IMR-90 (cell line): Measurements from ENCODE around the gene MPP2. TPM values are rescaled to one million over a fixed set of nuclear protein-coding genes. Genes with fewer than 3 reads are reported as not detected.

Source experiments
- ATAC-seq: fragments of 200-7000 bp; cut with Tn5 transposase; 2 replicates; pipeline ENCODE4 v1.9.1; 2020; ENCODE audit warnings: low read depth, mild to moderate bottlenecking, moderate library complexity
- BruUV-seq: library from RNA; stranded (reverse); fragments of 400-500 nt; replicated peaks from 2 replicates; lab custom pipeline; 2021; lab: Mats Ljungman, UMichigan
- CTCF ChIA-PET: fragments of 300-600 bp; formaldehyde crosslinking; extraction: SDS; loops from one replicate; lab custom pipeline; 2021; ENCODE audit warnings: antibody characterized with exemption; lab: Yijun Ruan, JAX
- POLR2A ChIA-PET: fragments of 300-600 bp; sonication (Branson Sonifier 250); formaldehyde crosslinking; loops from one replicate; lab custom pipeline; 2022; ENCODE audit warnings: antibody characterized with exemption; ENCODE audit not compliant: unreplicated experiment; lab: Charles Lee
- DNase-seq: peaks from one replicate; pipeline ENCODE4 v3.0.0; 2013
- H2AFZ ChIP-seq: replicated peaks from 2 replicates; pipeline ENCODE3; 2013; ENCODE audit warnings: low read length, mild to moderate bottlenecking; ENCODE audit not compliant: poor library complexity
- H2AK5ac ChIP-seq: 2 replicates; pipeline ENCODE4 v1.6.1; 2013; ENCODE audit warnings: low read depth, low read length, inconsistent platforms
- H2AK9ac ChIP-seq: replicated peaks from 2 replicates; pipeline ENCODE3; 2013; ENCODE audit warnings: mild to moderate bottlenecking, low read depth, low read length, moderate library complexity; ENCODE audit not compliant: poor library complexity
- H2BK120ac ChIP-seq: 2 replicates; pipeline ENCODE4 v1.6.1; 2013; ENCODE audit warnings: low read depth, low read length, inconsistent platforms
- H2BK15ac ChIP-seq: 3 replicates; pipeline ENCODE4 v1.6.1; 2013; ENCODE audit warnings: low read depth, low read length, inconsistent platforms
- H2BK20ac ChIP-seq: 2 replicates; pipeline ENCODE4 v1.6.1; 2013; ENCODE audit warnings: low read depth, mild to moderate bottlenecking, inconsistent platforms, low read length, moderate library complexity
- H2BK5ac ChIP-seq: 2 replicates; pipeline ENCODE4 v1.6.1; 2013; ENCODE audit warnings: mild to moderate bottlenecking, low read depth, low read length, inconsistent platforms; ENCODE audit not compliant: poor library complexity, severe bottlenecking
- H3K14ac ChIP-seq: replicated peaks from 2 replicates; pipeline ENCODE4 v1.6.1; 2013; ENCODE audit warnings: low read depth, low read length, inconsistent platforms
- H3K18ac ChIP-seq: 2 replicates; pipeline ENCODE4 v1.6.1; 2013; ENCODE audit warnings: low read depth, low read length, control low read depth
- H3K23ac ChIP-seq: 2 replicates; pipeline ENCODE4 v1.6.1; 2013; ENCODE audit warnings: low read depth, low read length, inconsistent platforms
- H3K27ac ChIP-seq: 2 replicates; pipeline ENCODE4 v1.5.1; 2013; ENCODE audit warnings: mild to moderate bottlenecking, control low read depth, low read length; ENCODE audit not compliant: insufficient read depth
- H3K27me3 ChIP-seq: 2 replicates; pipeline ENCODE4 v1.6.1; 2013; ENCODE audit warnings: low read length; ENCODE audit not compliant: control insufficient read depth, insufficient read depth
- H3K36me3 ChIP-seq: 2 replicates; pipeline ENCODE4 v1.6.1; 2013; ENCODE audit warnings: low read length, mixed read lengths; ENCODE audit not compliant: control insufficient read depth, insufficient read depth
- H3K4ac ChIP-seq: 2 replicates; pipeline ENCODE4 v1.6.1; 2013; ENCODE audit warnings: low read depth, low read length, inconsistent platforms
- H3K4me1 ChIP-seq: 2 replicates; pipeline ENCODE4 v1.6.1; 2013; ENCODE audit warnings: low read length, mixed read lengths; ENCODE audit not compliant: control insufficient read depth, insufficient read depth
- H3K4me2 ChIP-seq: 2 replicates; pipeline ENCODE4 v1.6.1; 2013; ENCODE audit warnings: low read depth, mild to moderate bottlenecking, control low read depth, low read length, moderate library complexity
- H3K4me3 ChIP-seq: 2 replicates; pipeline ENCODE4 v1.5.1; 2013; ENCODE audit warnings: low read depth, mild to moderate bottlenecking, control low read depth, low read length, moderate library complexity; ENCODE audit not compliant: insufficient read depth
- H3K56ac ChIP-seq: 2 replicates; pipeline ENCODE4 v1.6.1; 2013; ENCODE audit warnings: low read length, inconsistent platforms; ENCODE audit not compliant: insufficient read depth; ENCODE audit errors: extremely low read depth
- H3K79me1 ChIP-seq, 2 experiments: 2 replicates each; pipeline ENCODE4 v1.6.1; 2013; ENCODE audit warnings: low read length in 2 of 2, inconsistent platforms in 1 of 2, low read depth in 1 of 2
- H3K9ac ChIP-seq: 2 replicates; pipeline ENCODE4 v1.6.1; 2013; ENCODE audit warnings: low read depth, low read length, control low read depth
- H3K9me1 ChIP-seq: 2 replicates; pipeline ENCODE4 v1.6.1; 2013; ENCODE audit warnings: low read length, inconsistent platforms; ENCODE audit not compliant: insufficient read depth
- H3K9me3 ChIP-seq: 2 replicates; pipeline ENCODE4 v1.6.1; 2013; ENCODE audit warnings: low read length; ENCODE audit not compliant: control insufficient read depth, insufficient read depth
- H4K20me1 ChIP-seq: 2 replicates; pipeline ENCODE4 v1.6.1; 2013; ENCODE audit warnings: low read length, inconsistent platforms; ENCODE audit not compliant: insufficient read depth
- H4K5ac ChIP-seq: 2 replicates; pipeline ENCODE4 v1.6.1; 2013; ENCODE audit warnings: mild to moderate bottlenecking, low read depth, low read length, control low read depth
- H4K8ac ChIP-seq, 2 experiments: 2 replicates each; pipeline ENCODE4 v1.6.1; 2013; ENCODE audit warnings: low read depth in 2 of 2, low read length in 2 of 2, control low read depth in 1 of 2, inconsistent platforms in 1 of 2
- H4K91ac ChIP-seq: 2 replicates; pipeline ENCODE4 v1.6.1; 2013; ENCODE audit warnings: low read depth, low read length, inconsistent platforms; ENCODE audit not compliant: insufficient read depth
- BHLHE40 ChIP-seq: fragments of 150-350 bp; IDR thresholded peaks from 2 replicates; pipeline ENCODE4 v1.6.1; 2016; ENCODE audit warnings: mild to moderate bottlenecking, low read depth, low read length
- CEBPB ChIP-seq: IDR thresholded peaks from 2 replicates; pipeline ENCODE4 v1.6.1; 2012; ENCODE audit warnings: low read depth, low read length, improper control_type of control experiment
- CHD1 ChIP-seq: IDR thresholded peaks from 2 replicates; pipeline ENCODE4 v1.6.1; 2012; ENCODE audit warnings: low read depth, low read length, improper control_type of control experiment
- CTCF ChIP-seq: conservative IDR thresholded peaks from 2 replicates; pipeline ENCODE4 v1.5.1; 2012; ENCODE audit warnings: mild to moderate bottlenecking, low read depth, low read length, improper control_type of control experiment
- ELK1 ChIP-seq: fragments of 150-350 bp; IDR thresholded peaks from 2 replicates; pipeline ENCODE4 v1.6.1; 2016; ENCODE audit warnings: low read depth, mild to moderate bottlenecking, low read length, moderate library complexity, borderline replicate concordance
- FOS ChIP-seq: fragments of 150-350 bp; IDR thresholded peaks from 2 replicates; pipeline ENCODE4 v1.6.1; 2016; ENCODE audit warnings: low read depth, low read length
- MAFK ChIP-seq: IDR thresholded peaks from 2 replicates; pipeline ENCODE4 v1.6.1; 2012; ENCODE audit warnings: low read depth, low read length, improper control_type of control experiment
- MAZ ChIP-seq: IDR thresholded peaks from 2 replicates; pipeline ENCODE4 v1.6.1; 2012; ENCODE audit warnings: low read depth, mild to moderate bottlenecking, low read length, improper control_type of control experiment, moderate library complexity, borderline replicate concordance
- MXI1 ChIP-seq: IDR thresholded peaks from 2 replicates; pipeline ENCODE4 v1.6.1; 2012; ENCODE audit warnings: low read depth, mild to moderate bottlenecking, low read length, moderate library complexity, borderline replicate concordance
- NFE2L2 ChIP-seq: fragments of 150-350 bp; IDR thresholded peaks from 2 replicates; pipeline ENCODE4 v1.6.1; 2016; ENCODE audit warnings: low read depth, mild to moderate bottlenecking, low read length
- POLR2A ChIP-seq: IDR thresholded peaks from 2 replicates; pipeline ENCODE4 v1.6.1; 2012; ENCODE audit warnings: mild to moderate bottlenecking, low read depth, low read length
- RAD21 ChIP-seq: IDR thresholded peaks from 2 replicates; pipeline ENCODE4 v1.6.1; 2012; ENCODE audit warnings: low read length, improper control_type of control experiment
- RCOR1 ChIP-seq: IDR thresholded peaks from 2 replicates; pipeline ENCODE4 v1.6.1; 2012; ENCODE audit warnings: mild to moderate bottlenecking, low read length, improper control_type of control experiment; ENCODE audit not compliant: insufficient replicate concordance
- RFX5 ChIP-seq: IDR thresholded peaks from 2 replicates; pipeline ENCODE4 v1.8.0; 2012; ENCODE audit warnings: low read depth, mild to moderate bottlenecking, low read length, moderate library complexity
- SMC3 ChIP-seq: fragments of 150-350 bp; IDR thresholded peaks from 2 replicates; pipeline ENCODE4 v1.6.1; 2016; ENCODE audit warnings: low read depth, mild to moderate bottlenecking, antibody characterized with exemption, low read length, moderate library complexity
- USF2 ChIP-seq: fragments of 150-350 bp; IDR thresholded peaks from 2 replicates; pipeline ENCODE4 v1.6.1; 2017; ENCODE audit warnings: mild to moderate bottlenecking, antibody characterized with exemption, low read length, low read depth
- WGBS, 2 experiments: methylation state at CpG; one replicate each; pipeline versions ENCODE4 v1.1.5 to v1.1.7; 2013; ENCODE audit warnings: missing lambda C conversion rate in 2 of 2; ENCODE audit not compliant: insufficient read length in 1 of 2; ENCODE audit errors: extremely low coverage in 2 of 2; 5-methylcytosine and 5-hydroxymethylcytosine counted together
- dilution Hi-C: fragments of 300-500 bp; cut with HindIII; formaldehyde crosslinking; loops from one replicate; pipeline ENCODE4 v1.14.3; 2018; ENCODE audit warnings: low sequenced_read_pairs; ENCODE audit not compliant: unreplicated experiment
- in situ Hi-C: fragments of 300-500 bp; cut with MboI; formaldehyde crosslinking; loops from 3 replicates; pipeline ENCODE4 v1.14.3; 2019; ENCODE audit warnings: low sequenced_read_pairs, inconsistent platforms, mixed read lengths
- intact Hi-C: fragments of 100-400 bp; cut with micrococcal nuclease; formaldehyde crosslinking; loops from 2 replicates; pipeline ENCODE4 v1.10.0; 2022
- polyA plus RNA-seq, 3 experiments: library from polyadenylated mRNA; depleted of rRNA; stranded (reverse); fragments of >200 nt; gene quantifications; 2 replicates each; pipeline ENCODE4 v1.2.3, GENCODE V29; 2012; ENCODE audit warnings: low replicate concordance in 1 of 3
- total RNA-seq: library from RNA; depleted of rRNA; stranded (reverse); fragments of >200 nt; gene quantifications from 2 replicates; pipeline ENCODE4 v1.2.3, GENCODE V29; 2012

MPP2 gene
- total and polyA plus RNA-seq, 2 of the 4 experiments (the other 2 are of a cell fraction): 3.2 to 3.8 TPM

- Histone ChIP-seq H3K27me3 (no peaks in the 10 kb centered on the region), H3K9me1 (peaks cover 11% of the 10 kb centered on the region; the same call in 1 of the 2 replicates), H3K4me3 (no peak overlapping the region), H3K56ac (no peak overlapping the region), H4K20me1 (0 out of 2 replicates have a peak, but pooled peaks cover 6% of the 10 kb centered on the region), H2BK120ac (no peak overlapping the region), H3K4me2 (no peak overlapping the region), H3K9me3 (no peaks in the 10 kb centered on the region), H3K79me1 (peaks cover 11 to 40% of the 10 kb centered on the region in 2 experiments), H3K14ac (peak overlapping the region; percentile 84), H3K36me3 (peaks cover 22% of the 10 kb centered on the region), H3K18ac (no peak overlapping the region), H2AFZ (no peak overlapping the region), H2BK15ac (no peak overlapping the region), H3K9ac (no peak overlapping the region), H2AK5ac (peak overlapping the region; percentile 8; the same call in 1 of the 2 replicates), H3K27ac (no peak overlapping the region), H3K4ac (peak overlapping the region; percentile 64; the same call in 1 of the 2 replicates), H4K91ac (no peak overlapping the region), H2BK20ac (no peak overlapping the region), H2AK9ac (peak overlapping the region; percentile 33), H3K23ac (0 out of 2 replicates have a peak overlapping the region, but pooled peaks have one; percentile 49), H4K5ac (no peak overlapping the region), H3K4me1 (peaks cover 5% of the 10 kb centered on the region), H4K8ac (peak overlapping the region in 1 of 2 experiments; percentile 32; a peak in 1 of 4 replicates), H2BK5ac (no peak overlapping the region)
- WGBS, 2 experiments: no CpG with 5 or more reads among the region's 8 CpGs
- ChIA-PET POLR2A (no interaction called here), CTCF (interaction anchor here (1.1 to 1.8 kb wide), 2 partner anchors 10 to 65 kb away, joined by 3 read pairs; no protein-coding TSS in a partner anchor)
- no peak for DNase-seq
- no TSS peak for BruUV-seq
- in situ Hi-C loops: no loop called here
- ATAC-seq: no peak
- intact Hi-C loops: loop anchor here (2.0 kb wide), 1 partner anchor 53 kb away; the partner anchor contains the start of gene DUSP3
- TF ChIP-seq RCOR1 (no peak), USF2 (no peak), RFX5 (no peak), SMC3 (no peak), CEBPB (no peak), MXI1 (no peak), MAFK (no peak), RAD21 (no peak), FOS (no peak), MAZ (no peak), POLR2A (no peak), CHD1 (no peak), CTCF (no peak), ELK1 (no peak), NFE2L2 (no peak), BHLHE40 (no peak)
- dilution Hi-C loops: no loop called here
Measured at GRCh38 chr17:43831633-43832032, 75.7 kb downstream of the MPP2 start.
